NT2/D1 (cell line): ENCODE results near the gene ARL4D.

ENCODE experiments used
- SUZ12 ChIP-seq: IDR thresholded peaks from 2 replicates; pipeline ENCODE4 v1.6.1; 2011; ENCODE audit not compliant: insufficient read length, insufficient read depth; ENCODE audit errors: extremely low read depth
- YY1 ChIP-seq: IDR thresholded peaks from 2 replicates; pipeline ENCODE4 v1.6.1; 2011; ENCODE audit not compliant: insufficient read length, insufficient read depth

DNA sequence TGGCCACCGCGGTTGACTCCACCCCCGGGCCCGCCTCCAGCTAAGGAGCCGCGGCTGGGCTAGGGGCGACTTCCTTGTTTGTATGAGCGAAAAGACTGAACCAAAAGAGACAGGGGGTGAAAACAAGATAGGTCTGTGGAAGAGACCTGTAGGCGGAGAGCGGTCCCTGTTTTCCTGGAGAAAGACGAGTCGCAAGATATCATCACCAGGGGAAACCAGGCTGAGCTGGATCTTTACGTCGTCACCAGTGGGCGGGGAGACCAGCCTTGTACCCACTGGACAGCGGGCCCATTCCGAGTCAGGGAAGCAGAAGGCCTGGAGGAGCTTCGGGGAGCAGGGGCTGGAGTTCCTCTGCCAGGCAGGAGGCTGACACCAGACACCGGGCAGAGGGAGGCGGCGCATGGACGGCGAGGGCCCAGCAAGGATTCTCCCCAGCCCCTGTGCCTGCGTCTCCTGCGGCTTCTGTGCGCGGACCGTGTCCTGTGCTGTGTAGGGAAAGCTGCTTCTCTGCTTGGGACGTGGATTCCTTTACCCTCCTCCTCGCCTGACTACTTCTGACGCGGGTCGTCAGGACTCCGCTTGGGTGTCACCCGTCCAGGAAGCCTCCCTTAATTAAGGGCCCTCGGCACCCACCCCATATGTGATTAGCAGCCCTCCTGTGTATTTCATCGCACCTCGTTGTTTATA lies 10.3 kb upstream of the ARL4D start:
- TF ChIP-seq SUZ12 (no peak), YY1 (no peak)
